H7 (cell line): ENCODE results near the gene RTL10. TPM values are rescaled to one million over a fixed set of nuclear protein-coding genes. Genes with fewer than 3 reads are reported as not detected.
"Not testable (repeated sequence)": the region's sequence is repeated elsewhere in the genome, so short reads cannot be mapped to it uniquely, and the experiment has no call there.

Experiments used
- DNase-seq: peaks from one replicate; pipeline ENCODE4 v3.0.0; 2012
- H3K27me3 ChIP-seq: 2 replicates; pipeline ENCODE4 v1.6.0; 2011; ENCODE audit warnings: mild to moderate bottlenecking, low read length; ENCODE audit not compliant: control insufficient read depth, insufficient read depth
- H3K36me3 ChIP-seq: replicated peaks from 2 replicates; pipeline ENCODE4 v1.5.1; 2011; ENCODE audit warnings: low read length; ENCODE audit not compliant: control insufficient read depth, insufficient read depth
- H3K4me3 ChIP-seq: 2 replicates; pipeline ENCODE4 v1.5.1; 2011; ENCODE audit warnings: low read depth, mild to moderate bottlenecking, control low read depth, low read length, moderate library complexity; ENCODE audit not compliant: insufficient read depth
- total RNA-seq: library from RNA; depleted of rRNA; stranded (reverse); fragments of >200 nt; shearing (Covaris generic); gene quantifications from 2 replicates; pipeline ENCODE4 v1.2.3, GENCODE V29; 2014

RTL10 gene
- total RNA-seq, 1 experiment from 2014 or later = 12.3 TPM

DNA sequence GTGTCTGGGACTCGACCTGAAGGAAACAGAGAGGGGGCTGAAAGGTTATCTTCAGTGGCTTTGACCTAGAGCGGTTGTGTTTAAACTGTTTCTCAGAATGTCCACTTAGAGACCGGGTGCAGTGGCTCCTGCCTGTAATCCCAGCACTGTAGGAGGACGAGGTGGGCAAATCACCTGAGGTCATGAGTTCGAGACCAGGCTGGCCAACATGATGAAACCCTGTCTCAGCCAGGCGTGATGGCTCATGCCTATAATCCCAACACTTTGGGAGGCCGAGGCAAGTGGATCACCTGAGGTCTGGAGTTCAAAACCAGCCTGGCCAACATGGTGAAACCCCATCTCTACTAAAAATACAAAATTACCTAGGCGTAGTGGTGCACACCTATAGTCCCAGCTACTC, 28.8 kb upstream of the RTL10 start:
- not testable (repeated sequence) for DNase-seq, H3K36me3 ChIP-seq, H3K4me3 ChIP-seq, H3K27me3 ChIP-seq

DNA sequence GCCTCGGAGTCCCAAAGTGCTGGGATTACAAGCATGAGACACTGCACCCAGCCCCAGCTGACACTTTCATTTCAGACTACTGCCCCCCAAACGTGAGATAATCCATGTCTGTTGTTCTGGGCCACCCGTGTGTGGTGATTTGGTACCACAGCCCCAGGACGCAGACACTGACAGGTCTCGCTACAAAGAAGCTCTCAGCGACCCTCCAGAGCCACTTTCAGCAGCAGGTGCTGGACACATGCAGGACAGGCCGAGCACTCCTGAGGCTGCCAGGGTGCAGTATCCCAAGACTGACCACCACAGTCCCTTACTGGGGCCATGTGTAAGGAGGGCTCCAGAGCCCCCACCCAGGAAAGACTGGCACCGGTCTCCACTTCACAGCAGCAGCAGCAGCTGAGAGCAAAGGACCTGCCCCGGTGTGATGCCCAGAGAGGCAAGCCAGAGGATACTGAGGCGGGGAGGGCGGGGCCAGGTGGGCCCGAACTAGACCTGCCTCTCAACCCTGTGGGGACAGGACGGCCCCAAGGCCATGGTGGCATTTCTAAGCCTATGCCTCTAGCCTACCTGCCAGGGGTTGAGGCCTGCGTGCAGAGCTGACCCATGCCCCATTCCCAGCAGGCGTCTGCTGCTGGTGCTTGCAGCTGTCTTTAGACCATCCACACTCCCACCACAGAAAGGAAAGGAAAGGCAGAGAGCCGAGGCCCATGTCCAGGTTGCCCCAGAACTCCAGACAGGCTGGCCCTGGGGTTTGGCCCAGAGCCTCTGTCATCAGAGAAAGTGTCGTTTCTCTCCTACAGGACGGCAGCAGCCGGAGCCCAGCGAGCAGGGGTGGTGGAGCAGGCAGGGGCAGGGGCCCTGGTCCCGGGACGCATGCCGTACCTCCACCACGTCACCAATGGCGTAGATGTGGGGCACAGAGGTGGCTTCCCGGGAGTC, 28.0 kb upstream of the RTL10 start:
- no peaks in the 10 kb centered on the region for H3K27me3 ChIP-seq
- H3K4me3 ChIP-seq = no peak overlapping the region
- peak; percentile 56 for DNase-seq
- no peaks in the 10 kb centered on the region for H3K36me3 ChIP-seq

DNA sequence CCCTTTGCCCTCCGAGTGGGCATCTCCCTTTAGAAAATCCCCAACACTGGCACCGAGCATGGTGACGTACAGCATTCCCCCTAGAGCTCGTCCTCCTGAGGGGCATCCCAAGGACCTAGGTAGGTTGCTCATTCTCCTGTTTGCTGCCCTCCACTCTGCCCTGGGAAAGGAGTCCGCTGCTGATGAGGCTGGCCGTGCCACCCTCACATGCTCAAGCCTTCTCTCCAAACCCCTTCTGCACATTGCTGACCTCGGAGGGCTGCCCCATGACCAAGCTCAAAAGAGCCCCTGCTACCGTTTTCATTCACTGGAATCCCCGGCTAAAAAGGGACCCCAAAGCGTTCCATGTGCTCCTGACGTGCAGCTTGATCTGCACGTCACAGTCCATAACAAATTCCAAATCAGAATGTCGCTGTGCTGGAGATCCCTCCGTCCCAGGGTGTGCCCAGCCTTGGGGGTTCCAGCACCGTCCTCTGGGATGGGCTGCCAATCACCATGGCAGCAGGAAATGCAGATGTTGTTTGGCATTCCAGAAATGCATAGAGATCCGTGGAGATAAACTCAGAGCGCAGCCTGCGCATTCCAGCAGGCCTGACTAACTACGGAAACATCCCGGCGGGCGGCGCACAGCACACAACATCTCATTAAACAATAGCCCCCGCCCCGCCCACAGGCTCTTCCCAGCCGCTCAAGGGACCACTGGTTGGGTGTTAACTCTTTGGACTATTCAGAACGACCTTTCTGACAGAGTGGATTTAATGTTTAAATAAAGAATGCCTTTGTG, 26.3 kb upstream of the RTL10 start:
- Histone ChIP-seq H3K36me3 (no peaks in the 10 kb centered on the region), H3K4me3 (no peak overlapping the region; the same call in 1 of the 2 replicates), H3K27me3 (no peaks in the 10 kb centered on the region)
- DNase-seq = peak; percentile 96

DNA sequence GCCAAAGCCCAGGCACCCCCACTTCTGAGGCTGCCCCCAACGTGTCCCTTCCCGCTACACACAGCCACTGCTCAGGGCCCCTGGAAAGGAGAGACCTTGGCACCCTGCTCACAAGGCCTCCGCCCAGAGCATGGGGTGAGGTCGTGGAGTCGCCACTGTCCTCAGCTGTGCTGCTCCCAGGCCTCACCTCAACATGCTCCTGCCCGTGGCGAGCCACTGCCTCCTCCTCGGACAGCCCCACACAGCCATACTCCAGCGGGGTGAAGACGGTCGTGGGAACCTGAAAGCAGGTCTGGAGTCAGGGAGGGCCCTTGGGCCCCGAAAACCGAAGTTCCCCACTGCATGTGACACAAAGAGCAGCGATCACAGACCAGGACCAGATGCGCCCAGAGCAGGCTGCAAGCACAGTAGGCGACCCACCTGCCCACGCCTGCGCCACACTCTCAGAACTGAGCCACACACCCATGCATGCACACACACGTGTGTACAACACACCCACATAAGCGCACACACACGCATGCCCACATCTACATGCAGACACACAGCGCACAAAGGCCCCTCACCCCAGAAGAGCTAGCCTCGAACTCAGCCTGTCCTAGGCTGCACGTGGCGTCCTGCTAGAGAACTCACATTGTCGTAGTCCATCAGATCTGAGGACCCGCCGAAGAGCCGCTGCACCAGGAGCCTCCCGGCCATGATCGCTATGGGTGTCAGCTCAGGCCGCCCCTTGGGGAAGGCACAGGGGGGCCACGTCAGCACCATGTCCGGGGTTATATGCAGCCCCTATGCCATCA, 25.5 kb upstream of the RTL10 start:
- DNase-seq = peak; percentile 72
- H3K36me3 ChIP-seq = no peaks in the 10 kb centered on the region
- no peak overlapping the region; the same call in 1 of the 2 replicates for H3K4me3 ChIP-seq
- no peaks in the 10 kb centered on the region for H3K27me3 ChIP-seq

DNA sequence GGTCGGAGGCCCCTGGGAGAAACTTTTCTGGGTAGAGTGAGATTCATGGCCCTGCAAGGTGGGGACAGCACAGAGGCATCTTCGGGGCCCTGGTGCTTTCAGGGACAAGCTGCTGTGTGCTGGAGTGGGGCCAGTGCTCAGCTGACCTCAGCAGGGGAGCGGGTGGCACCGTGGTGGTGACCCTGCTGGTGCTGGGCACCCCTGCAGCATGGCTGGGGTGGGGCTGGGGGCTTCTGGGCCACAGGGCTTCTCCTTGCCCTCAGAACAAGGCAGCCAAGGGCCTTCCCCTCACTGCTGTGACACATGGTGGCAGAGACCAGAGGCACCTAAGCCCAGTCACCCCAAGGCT, 24.9 kb upstream of the RTL10 start:
- Histone ChIP-seq H3K4me3 (no peak overlapping the region), H3K36me3 (no peaks in the 10 kb centered on the region), H3K27me3 (no peaks in the 10 kb centered on the region)
- DNase-seq = peak; percentile 70

DNA sequence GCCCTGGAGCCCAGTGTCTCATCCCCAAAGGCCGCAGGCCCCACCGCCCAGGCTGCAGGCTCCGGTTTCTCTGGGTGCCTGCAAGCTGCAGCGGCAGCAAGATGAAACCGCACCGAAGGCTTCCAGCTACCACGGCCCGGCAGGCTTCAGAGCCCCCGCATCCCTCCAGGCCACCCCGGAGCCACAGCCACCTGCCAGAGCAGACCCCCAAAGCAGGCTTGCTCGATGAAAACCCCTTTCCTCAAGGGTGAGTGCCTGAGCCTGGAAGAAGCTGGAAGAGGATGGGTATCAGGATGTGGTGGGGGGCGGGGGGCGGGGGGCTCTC, 24.5 kb upstream of the RTL10 start:
- peak; percentile 69 for DNase-seq
- Histone ChIP-seq H3K27me3 (no peaks in the 10 kb centered on the region), H3K36me3 (no peaks in the 10 kb centered on the region), H3K4me3 (no peak overlapping the region)

DNA sequence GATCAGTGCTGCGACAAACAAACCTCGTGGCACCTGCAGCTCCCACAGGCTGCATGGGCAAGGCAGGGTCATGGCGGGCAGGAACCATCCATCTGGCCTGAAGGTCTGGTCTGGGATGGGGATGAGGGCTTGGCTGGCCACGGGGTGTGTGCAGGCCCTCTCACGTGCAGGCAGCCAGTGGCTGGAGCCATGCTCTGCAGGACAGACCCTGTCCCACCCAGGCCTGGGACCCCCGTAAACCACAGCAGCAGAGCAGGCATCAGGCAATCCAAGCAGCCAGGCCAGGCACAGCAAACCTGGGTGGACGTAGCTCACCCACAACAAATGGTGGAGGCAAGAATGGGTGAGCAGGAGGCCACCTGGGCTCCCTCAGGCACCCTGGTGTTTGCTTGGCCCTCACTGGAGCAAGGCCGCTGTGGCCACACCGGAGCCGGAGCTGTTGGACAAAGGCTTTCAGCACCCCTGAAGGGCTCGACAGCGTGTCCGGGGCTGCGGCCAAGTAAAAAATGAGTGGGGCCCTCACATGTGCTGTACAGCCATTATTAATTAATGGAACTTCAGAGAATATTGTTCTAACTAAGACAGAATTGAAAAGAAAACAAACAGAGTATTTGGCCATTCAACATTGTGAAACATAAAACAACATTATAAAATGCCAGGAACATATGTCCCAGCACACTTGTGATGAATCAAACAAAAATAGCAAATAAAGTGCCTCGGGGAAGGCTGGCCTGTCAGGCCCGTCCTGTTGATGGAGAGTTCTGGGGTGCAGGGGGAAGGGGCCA, 24.0 kb upstream of the RTL10 start:
- Histone ChIP-seq H3K27me3 (no peaks in the 10 kb centered on the region), H3K4me3 (no peak overlapping the region), H3K36me3 (no peaks in the 10 kb centered on the region)
- peak; percentile 45 for DNase-seq

DNA sequence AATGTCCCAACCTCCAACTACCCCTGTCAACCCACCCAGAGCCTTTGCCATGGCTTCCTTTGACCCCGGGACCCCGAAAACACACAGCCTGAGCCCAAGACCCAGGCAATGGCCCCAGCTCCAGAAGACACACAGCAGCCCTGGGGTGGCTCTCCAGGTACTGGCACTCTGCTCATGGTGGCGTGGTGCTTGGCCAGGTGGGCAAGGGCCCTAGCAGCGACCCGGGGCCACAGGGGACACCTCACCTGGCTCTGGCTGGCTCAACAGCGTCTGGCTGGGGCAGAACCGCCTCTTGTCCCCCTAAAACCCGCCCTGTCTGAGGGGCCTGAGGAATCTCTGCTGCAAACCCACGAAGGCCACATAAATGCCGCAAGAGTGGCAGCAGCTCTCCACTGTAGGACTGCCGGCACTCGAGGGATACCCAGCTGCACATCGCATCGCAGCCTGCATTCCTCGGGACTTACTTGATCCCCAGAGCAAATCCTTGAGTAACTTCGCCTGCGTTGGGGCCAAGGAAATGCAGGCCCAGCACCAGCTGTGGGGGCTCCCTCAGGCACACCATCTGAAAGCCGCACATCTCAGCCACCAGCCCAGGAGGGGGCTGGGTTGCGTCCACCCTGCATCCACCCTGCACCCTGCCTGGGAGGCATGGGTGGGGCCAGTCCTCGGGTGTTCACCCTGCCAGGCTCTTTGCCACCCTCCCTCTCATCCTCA, 23.1 kb upstream of the RTL10 start:
- no peaks in the 10 kb centered on the region for H3K36me3 ChIP-seq
- H3K27me3 ChIP-seq = no peaks in the 10 kb centered on the region
- H3K4me3 ChIP-seq = no peak overlapping the region
- peak; percentile 53 for DNase-seq

DNA sequence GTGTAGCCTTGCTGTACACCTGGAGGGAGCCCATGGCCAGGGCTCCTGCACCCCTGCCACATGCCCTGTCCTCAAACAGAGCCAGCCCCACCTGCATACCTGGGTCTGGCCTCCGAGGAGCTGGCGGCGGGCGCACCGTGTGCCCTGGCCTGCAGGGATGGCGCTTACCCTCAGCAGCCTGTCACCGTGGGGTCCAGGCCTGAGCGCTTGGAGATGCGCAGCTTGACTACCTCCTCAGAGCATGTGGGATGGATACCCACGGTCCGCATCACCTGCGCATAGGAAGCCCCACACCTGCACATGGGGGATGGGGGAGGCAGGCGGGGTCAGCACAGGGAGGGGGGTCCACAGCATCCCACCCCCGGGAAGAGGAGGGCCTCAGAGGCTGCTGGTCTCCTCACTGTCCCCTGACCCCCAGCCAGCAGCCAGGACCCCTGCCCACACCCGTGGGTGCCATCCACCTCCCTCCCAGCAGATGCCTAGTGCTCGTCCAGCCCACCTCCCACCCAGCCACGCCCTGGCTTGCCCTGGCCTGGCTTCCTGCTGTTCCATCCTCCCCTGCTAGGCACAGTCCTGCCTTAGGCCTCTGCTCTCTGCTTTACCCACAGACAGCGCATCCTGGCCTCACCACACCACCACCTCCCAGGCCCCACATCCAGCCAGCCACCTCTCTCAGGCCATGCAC, 22.4 kb upstream of the RTL10 start:
- no peaks in the 10 kb centered on the region for H3K36me3 ChIP-seq
- H3K27me3 ChIP-seq = no peaks in the 10 kb centered on the region
- no peak overlapping the region for H3K4me3 ChIP-seq
- no peak for DNase-seq

DNA sequence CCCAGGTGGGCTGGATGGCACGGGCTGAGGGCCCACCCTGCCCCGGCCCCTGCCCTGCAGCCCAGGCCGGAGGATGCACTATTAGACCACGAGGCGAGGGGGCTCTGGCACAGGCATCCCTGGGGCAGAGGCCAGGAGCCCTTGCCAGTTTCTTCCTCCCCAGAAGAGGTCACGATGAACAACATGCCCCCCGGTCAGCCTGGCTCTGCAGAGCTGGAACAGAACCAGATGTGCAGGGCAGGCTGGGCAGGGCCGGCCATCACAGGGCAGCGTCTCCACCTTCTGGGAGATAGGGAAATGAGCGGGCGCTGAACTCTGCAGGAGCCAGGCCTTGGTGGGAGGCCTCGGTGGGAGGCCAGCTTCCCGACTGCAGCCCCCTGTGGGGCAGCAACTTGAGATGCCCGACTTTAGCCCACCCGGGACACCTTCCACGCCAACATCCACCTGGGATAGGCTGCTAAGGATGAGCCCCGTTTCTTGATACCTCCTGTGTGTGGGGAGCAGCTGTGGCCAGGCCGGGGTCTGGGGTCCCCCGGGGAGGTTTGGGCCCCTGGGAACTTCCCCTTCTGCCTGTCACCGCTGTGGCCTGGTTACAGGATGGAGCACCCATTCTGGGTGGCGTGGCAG, 21.8 kb upstream of the RTL10 start:
- H3K27me3 ChIP-seq = no peaks in the 10 kb centered on the region
- no peaks in the 10 kb centered on the region for H3K36me3 ChIP-seq
- H3K4me3 ChIP-seq = no peak overlapping the region
- DNase-seq = peak; percentile 62

DNA sequence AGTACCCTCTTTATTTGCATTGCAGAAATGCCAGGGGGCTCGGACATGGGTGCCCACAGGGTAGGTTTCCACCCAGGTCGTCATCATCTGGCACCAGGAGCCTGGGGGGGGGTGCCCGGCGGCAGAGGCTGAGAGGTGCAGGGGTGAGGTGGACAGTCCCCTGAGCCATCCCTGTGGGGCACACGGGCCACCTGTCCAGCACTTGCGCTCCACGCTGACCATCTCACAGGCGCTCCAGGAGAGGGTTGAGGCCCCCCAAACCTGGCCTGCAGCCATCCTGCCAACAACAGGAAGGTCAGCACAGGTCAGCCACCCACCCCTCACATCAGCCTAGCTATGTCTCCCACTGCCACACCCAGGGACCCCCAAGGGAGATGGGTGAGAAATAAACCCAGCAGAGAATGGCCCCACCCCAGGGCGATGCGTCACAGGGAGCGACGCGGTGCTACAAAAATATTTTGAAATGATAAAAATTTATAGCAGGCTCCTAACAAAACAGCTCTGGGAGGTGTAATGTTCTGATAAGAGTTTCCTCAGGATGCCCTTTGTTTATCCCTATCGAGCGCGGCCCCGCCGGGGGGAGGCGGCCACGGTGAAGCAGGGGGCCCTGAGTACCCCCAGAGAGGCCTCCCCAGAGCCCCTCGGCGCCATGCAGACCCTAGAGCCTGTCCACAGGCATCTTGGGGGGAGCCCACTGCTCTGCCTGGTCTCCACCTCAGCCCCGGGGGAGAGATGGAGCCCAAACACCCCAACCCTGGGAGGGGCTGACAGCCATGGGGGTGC, 21.0 kb upstream of the RTL10 start:
- Histone ChIP-seq H3K36me3 (no peaks in the 10 kb centered on the region), H3K4me3 (no peak overlapping the region), H3K27me3 (no peaks in the 10 kb centered on the region)
- DNase-seq = peak; percentile 50

DNA sequence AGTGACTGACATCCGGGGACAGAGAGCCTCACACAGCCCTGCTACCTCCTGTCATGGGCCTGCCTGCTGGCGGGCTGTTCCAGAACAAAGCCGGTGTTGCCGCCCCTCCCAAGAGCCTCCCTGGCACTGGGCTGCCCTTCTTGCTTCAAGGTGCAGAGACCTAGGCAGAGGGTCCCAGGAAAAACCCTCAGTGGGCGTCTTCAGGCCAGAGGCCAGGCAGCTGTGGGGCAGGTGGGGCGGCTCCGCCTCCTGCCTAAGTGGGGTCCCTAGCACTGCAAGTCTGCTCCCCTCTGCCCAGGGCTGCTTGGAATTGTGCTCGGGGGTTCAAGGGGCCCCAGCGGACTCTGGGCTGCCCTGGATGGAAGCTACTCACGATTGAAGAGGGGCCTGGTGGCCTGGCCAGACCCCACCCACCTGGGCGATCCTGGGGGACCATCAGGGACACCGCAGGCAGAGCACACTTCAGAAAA, 20.4 kb upstream of the RTL10 start:
- Histone ChIP-seq H3K4me3 (no peak overlapping the region), H3K36me3 (no peaks in the 10 kb centered on the region), H3K27me3 (no peaks in the 10 kb centered on the region)
- DNase-seq = no peak
